Measurements from ENCODE around the gene CNTNAP5.

Gene CNTNAP5

GRCh38 chr2:124258140-124258880 is 233.2 kb downstream of the CNTNAP5 start:
- no peak for DNase-seq (ENCODE audit: low read depth in 2 of 2, low spot score in 1 of 2)

- no peak for DNase-seq (ENCODE audit: low read depth in 2 of 2, low spot score in 1 of 2)
These were observed 236.4 kb downstream of the CNTNAP5 start for GRCh38 chr2:124261456-124261855.

GRCh38 chr2:124264551-124265091 is 239.5 kb downstream of the CNTNAP5 start:
- no peak for DNase-seq (ENCODE audit: low read depth in 2 of 2, low spot score in 1 of 2)

GRCh38 chr2:124267794-124268193 is 242.7 kb downstream of the CNTNAP5 start:
- DNase-seq (ENCODE audit: low read depth in 2 of 2, low spot score in 1 of 2): no peak

GRCh38 chr2:124269348-124269747 is 244.3 kb downstream of the CNTNAP5 start:
- DNase-seq (ENCODE audit: low read depth in 2 of 2, low spot score in 1 of 2): no peak

GRCh38 chr2:124272261-124272841 is 247.3 kb downstream of the CNTNAP5 start:
- no peak for DNase-seq (ENCODE audit: low read depth in 2 of 2, low spot score in 1 of 2)

- no peak for DNase-seq (ENCODE audit: low read depth in 2 of 2, low spot score in 1 of 2)
These were observed 256.5 kb downstream of the CNTNAP5 start for GRCh38 chr2:124281541-124281940.

GRCh38 chr2:124283096-124283495 is 258.0 kb downstream of the CNTNAP5 start:
- no peak for DNase-seq (ENCODE audit: low read depth in 2 of 2, low spot score in 1 of 2)

- DNase-seq (ENCODE audit: low read depth in 2 of 2, low spot score in 1 of 2): no peak
These were observed 261.1 kb downstream of the CNTNAP5 start for GRCh38 chr2:124286089-124286783.

- DNase-seq (ENCODE audit: low read depth in 2 of 2, low spot score in 1 of 2): no peak
These were observed 264.0 kb downstream of the CNTNAP5 start for GRCh38 chr2:124289060-124289459.

GRCh38 chr2:124289615-124290014 is 264.5 kb downstream of the CNTNAP5 start:
- DNase-seq (ENCODE audit: low read depth in 2 of 2, low spot score in 1 of 2): no peak

GRCh38 chr2:124296470-124296869 is 271.4 kb downstream of the CNTNAP5 start:
- DNase-seq (ENCODE audit: low read depth in 2 of 2, low spot score in 1 of 2): no peak

- no peak for DNase-seq (ENCODE audit: low read depth in 2 of 2, low spot score in 1 of 2)
These were observed 276.8 kb downstream of the CNTNAP5 start for GRCh38 chr2:124301915-124302314.

GRCh38 chr2:124308319-124309062 is 283.4 kb downstream of the CNTNAP5 start:
- DNase-seq (ENCODE audit: low read depth in 2 of 2, low spot score in 1 of 2): no peak

- DNase-seq (ENCODE audit: low read depth in 2 of 2, low spot score in 1 of 2): no peak
These were observed 284.6 kb downstream of the CNTNAP5 start for GRCh38 chr2:124309563-124310138.

GRCh38 chr2:124310671-124311070 is 285.6 kb downstream of the CNTNAP5 start:
- DNase-seq (ENCODE audit: low read depth in 2 of 2, low spot score in 1 of 2): no peak

- DNase-seq (ENCODE audit: low read depth in 2 of 2, low spot score in 1 of 2): no peak
These were observed 289.0 kb downstream of the CNTNAP5 start for GRCh38 chr2:124314084-124314483.

- DNase-seq (ENCODE audit: low read depth in 2 of 2, low spot score in 1 of 2): no peak
These were observed 290.3 kb downstream of the CNTNAP5 start for GRCh38 chr2:124315221-124315880.

- no peak for DNase-seq (ENCODE audit: low read depth in 2 of 2, low spot score in 1 of 2)
These were observed 291.0 kb downstream of the CNTNAP5 start for GRCh38 chr2:124316133-124316532.

GRCh38 chr2:124316881-124317605 is 292.0 kb downstream of the CNTNAP5 start:
- no peak for DNase-seq (ENCODE audit: low read depth in 2 of 2, low spot score in 1 of 2)
